ENCODE measurements around the gene STPG1. TPM values are rescaled to one million over a fixed set of nuclear protein-coding genes. Genes with fewer than 3 reads are reported as not detected.

Gene STPG1
- total RNA-seq, 4 donors from 2014 or later, result 1.0 to 11.5 (median 4.0) TPM

GRCh38 chr1:24390924-24391782 is 22.4 kb downstream of the STPG1 start:
- DNase-seq, result peak; percentile 84 to 88
- Histone ChIP-seq H3K4me1 (no peaks in the 10 kb centered on the region), H3K27ac (peak overlapping the region; percentile 86 to 88), H3K36me3 (no peaks in the 10 kb centered on the region), H3K9me3 (no peaks in the 10 kb centered on the region), H3K27me3 (no peaks in the 10 kb centered on the region), H3K4me3 (no peak overlapping the region)
- TF ChIP-seq POLR2A (IDR thresholded peaks at IDR 0.05) (no peak), CTCF (IDR thresholded peaks at IDR 0.05) (peak; percentile 92 to 98 (median 94))
- intact Hi-C loops (cut with DNase I; ENCODE audit: low total_unique reads), result no loop called here

GRCh38 chr1:24389231-24389678 is 24.3 kb downstream of the STPG1 start:
- Histone ChIP-seq H3K36me3 (no peaks in the 10 kb centered on the region), H3K4me1 (no peaks in the 10 kb centered on the region), H3K27me3 (no peaks in the 10 kb centered on the region), H3K4me3 (no peak overlapping the region), H3K27ac (no peak overlapping the region), H3K9me3 (no peaks in the 10 kb centered on the region)
- TF ChIP-seq CTCF (IDR thresholded peaks at IDR 0.05) (no peak), POLR2A (IDR thresholded peaks at IDR 0.05) (no peak)
- intact Hi-C loops (cut with DNase I; ENCODE audit: low total_unique reads), result no loop called here
- no peak for DNase-seq

- Histone ChIP-seq H3K4me3 (no peak overlapping the region), H3K4me1 (no peaks in the 10 kb centered on the region), H3K27me3 (no peaks in the 10 kb centered on the region), H3K27ac (no peak overlapping the region), H3K36me3 (no peaks in the 10 kb centered on the region), H3K9me3 (no peaks in the 10 kb centered on the region)
- intact Hi-C loops (cut with DNase I; ENCODE audit: low total_unique reads), result no loop called here
- DNase-seq, result no peak
- TF ChIP-seq CTCF (IDR thresholded peaks at IDR 0.05) (no peak), POLR2A (IDR thresholded peaks at IDR 0.05) (no peak)
Observed at GRCh38 chr1:24388331-24388885, 25.2 kb downstream of the STPG1 start.

GRCh38 chr1:24387636-24388175 is 25.9 kb downstream of the STPG1 start:
- intact Hi-C loops (cut with DNase I; ENCODE audit: low total_unique reads), result no loop called here
- Histone ChIP-seq H3K4me1 (no peaks in the 10 kb centered on the region), H3K9me3 (no peaks in the 10 kb centered on the region), H3K27ac (no peak overlapping the region), H3K4me3 (no peak overlapping the region), H3K27me3 (no peaks in the 10 kb centered on the region), H3K36me3 (no peaks in the 10 kb centered on the region)
- TF ChIP-seq POLR2A (IDR thresholded peaks at IDR 0.05) (no peak), CTCF (IDR thresholded peaks at IDR 0.05) (no peak)
- DNase-seq, result no peak

DNA sequence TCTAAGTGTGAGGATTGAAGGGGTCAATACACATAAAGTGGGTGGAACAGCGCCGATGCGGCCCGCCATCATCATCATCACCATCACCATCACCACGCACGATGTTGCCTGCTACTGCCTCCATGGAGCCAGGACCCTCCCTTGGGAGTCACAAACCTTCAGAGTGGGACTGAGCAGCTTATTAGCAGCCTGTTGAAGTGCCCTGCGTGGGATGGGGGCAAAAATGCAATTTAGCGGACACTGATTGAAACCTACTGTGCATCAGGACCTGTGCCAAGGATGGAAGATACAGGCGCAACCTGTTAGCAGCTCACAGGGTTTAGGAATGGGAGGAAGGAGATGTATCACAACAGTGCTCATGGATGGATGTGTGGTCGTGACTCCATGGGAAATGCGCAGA is 26.7 kb downstream of the STPG1 start:
- Histone ChIP-seq H3K9me3 (no peaks in the 10 kb centered on the region), H3K27me3 (no peaks in the 10 kb centered on the region), H3K4me1 (no peaks in the 10 kb centered on the region), H3K4me3 (no peak overlapping the region), H3K27ac (no peak overlapping the region), H3K36me3 (no peaks in the 10 kb centered on the region)
- DNase-seq, result no peak
- intact Hi-C loops (cut with DNase I; ENCODE audit: low total_unique reads), result no loop called here
- TF ChIP-seq POLR2A (IDR thresholded peaks at IDR 0.05) (no peak), CTCF (IDR thresholded peaks at IDR 0.05) (no peak)
